HepG2 (cell line): ENCODE data around the gene TLR9. TPM values are rescaled to one million over a fixed set of nuclear protein-coding genes. Genes with fewer than 3 reads are reported as not detected.
A peak's percentile ranks its signal among the peaks of the same experiment; 100 is the strongest.

Source experiments
- ASH2L ChIP-seq: fragments of 300-600, 200-600 bp; sonication (generic); IDR thresholded peaks from 2 replicates; pipeline ENCODE4 v1.7.0; 2017; ENCODE audit warnings: low read depth, mild to moderate bottlenecking, moderate library complexity, mixed read lengths, low read length; ENCODE audit not compliant: insufficient read length
- ATAD3A ChIP-seq: sonication (generic); formaldehyde crosslinking; IDR thresholded peaks from 2 replicates; pipeline ENCODE4 v1.4.0; 2020; ENCODE audit warnings: missing genetic modification reagents
- DBP ChIP-seq: sonication (generic); formaldehyde crosslinking; IDR thresholded peaks from 2 replicates; pipeline ENCODE4 v1.4.0; 2020; ENCODE audit warnings: missing genetic modification reagents; ENCODE audit errors: not compliant biosample characterization
- DMAP1 ChIP-seq: IDR thresholded peaks from 2 replicates; pipeline ENCODE4 v1.6.1; 2016
- FOXJ3 ChIP-seq: sonication (generic); formaldehyde crosslinking; IDR thresholded peaks from 2 replicates; pipeline ENCODE4 v1.4.0; 2020; ENCODE audit warnings: missing genetic modification reagents, mild to moderate bottlenecking, borderline replicate concordance
- JUNB ChIP-seq: sonication (generic); formaldehyde crosslinking; IDR thresholded peaks from 2 replicates; pipeline ENCODE4 v1.8.0; 2022; ENCODE audit warnings: missing genetic modification reagents, mild to moderate bottlenecking, borderline replicate concordance
- NBN ChIP-seq: fragments of 450-650 bp; conservative IDR thresholded peaks from 2 replicates; pipeline ENCODE4 v1.6.1; 2017
- NRL ChIP-seq: sonication (generic); formaldehyde crosslinking; IDR thresholded peaks from 2 replicates; pipeline ENCODE4 v1.5.0; 2020; ENCODE audit warnings: missing genetic modification reagents, mild to moderate bottlenecking, moderate library complexity, borderline replicate concordance
- PAWR ChIP-seq: sonication (generic); formaldehyde crosslinking; IDR thresholded peaks from 2 replicates; pipeline ENCODE4 v1.4.0; 2020; ENCODE audit warnings: missing genetic modification reagents, mild to moderate bottlenecking, borderline replicate concordance
- RBM39 ChIP-seq: fragments of 200-400 bp; formaldehyde crosslinking; IDR thresholded peaks from one replicate; pipeline ENCODE4 v1.6.1; 2018; ENCODE audit warnings: antibody characterized with exemption, mild to moderate bottlenecking, low read depth, low read length; ENCODE audit not compliant: poor library complexity, severe bottlenecking
- RFXANK ChIP-seq: IDR thresholded peaks from 2 replicates; pipeline ENCODE4 v1.6.1; 2016
- TBX2 ChIP-seq: sonication (generic); formaldehyde crosslinking; IDR thresholded peaks from 2 replicates; pipeline ENCODE4 v1.5.0; 2020; ENCODE audit warnings: missing genetic modification reagents, mild to moderate bottlenecking, borderline replicate concordance
- ZBTB2 ChIP-seq: sonication (generic); formaldehyde crosslinking; IDR thresholded peaks from 2 replicates; pipeline ENCODE4 v1.8.0; 2022; ENCODE audit warnings: low read depth, missing genetic modification reagents
- ZFP41 ChIP-seq: sonication (generic); formaldehyde crosslinking; IDR thresholded peaks from 2 replicates; pipeline ENCODE4 v1.4.0; 2020; ENCODE audit warnings: mild to moderate bottlenecking, missing genetic modification reagents, borderline replicate concordance
- ZIK1 ChIP-seq: sonication (generic); formaldehyde crosslinking; IDR thresholded peaks from 2 replicates; pipeline ENCODE4 v1.5.0; 2020; ENCODE audit warnings: mild to moderate bottlenecking, low read depth, missing genetic modification reagents, borderline replicate concordance
- ZMYM4 ChIP-seq: sonication (generic); formaldehyde crosslinking; IDR thresholded peaks from 2 replicates; pipeline ENCODE4 v1.8.1; 2023; ENCODE audit warnings: mild to moderate bottlenecking, missing genetic modification reagents
- ZNF138 ChIP-seq: sonication (generic); formaldehyde crosslinking; IDR thresholded peaks from 2 replicates; pipeline ENCODE4 v1.5.0; 2020; ENCODE audit warnings: mild to moderate bottlenecking, low read depth, missing genetic modification reagents
- ZNF253 ChIP-seq: sonication (generic); formaldehyde crosslinking; IDR thresholded peaks from 2 replicates; pipeline ENCODE4 v1.8.0; 2022; ENCODE audit warnings: mild to moderate bottlenecking, missing genetic modification reagents, borderline replicate concordance
- ZNF292 ChIP-seq: sonication (generic); formaldehyde crosslinking; IDR thresholded peaks from 2 replicates; pipeline ENCODE4 v1.8.1; 2022; ENCODE audit warnings: mild to moderate bottlenecking, low read depth, missing genetic modification reagents, borderline replicate concordance
- ZNF33A ChIP-seq: sonication (generic); formaldehyde crosslinking; IDR thresholded peaks from 2 replicates; pipeline ENCODE4 v1.5.1; 2020; ENCODE audit warnings: missing genetic modification reagents, mild to moderate bottlenecking, moderate library complexity, borderline replicate concordance
- ZNF441 ChIP-seq: sonication (generic); formaldehyde crosslinking; IDR thresholded peaks from 2 replicates; pipeline ENCODE4 v1.7.0; 2021; ENCODE audit warnings: missing genetic modification reagents, borderline replicate concordance
- ZNF878 ChIP-seq: sonication (generic); formaldehyde crosslinking; IDR thresholded peaks from 2 replicates; pipeline ENCODE4 v1.8.1; 2023; ENCODE audit warnings: mild to moderate bottlenecking, missing genetic modification reagents, moderate library complexity
- ZSCAN20 ChIP-seq: sonication (generic); formaldehyde crosslinking; IDR thresholded peaks from 2 replicates; pipeline ENCODE4 v1.4.0; 2020; ENCODE audit warnings: missing genetic modification reagents, mild to moderate bottlenecking, borderline replicate concordance
- polyA plus RNA-seq, 8 experiments: library from polyadenylated mRNA; depleted of rRNA in 3 of 8; stranded (reverse) in 7 of 8; unstranded in 1 of 8; fragments of >200 nt; fragmentation: Illumina TruSeq in 4 of 8; extraction: Trizol in 4 of 8; gene quantifications; 2 replicates each; pipeline versions ENCODE4 v1.2.1 to v1.2.3, GENCODE V29; 2011 to 2016; ENCODE audit warnings: low read depth in 4 of 8, missing spikeins in 1 of 8, mixed read lengths in 1 of 8; ENCODE audit not compliant: insufficient read depth in 1 of 8
- total RNA-seq, 5 experiments: library from RNA; depleted of rRNA; stranded (reverse); fragments of >200 nt; fragmentation: Illumina TruSeq; extraction: Trizol; gene quantifications; 2 replicates each; pipeline ENCODE4 v1.2.3, GENCODE V29; 2016; ENCODE audit warnings: low read depth in 1 of 5
- TF ChIP-seq, protein P1 (sequence below), 2 experiments: sonication (generic) in 1 of 2; formaldehyde crosslinking in 1 of 2; IDR thresholded peaks; 2 replicates each; pipeline versions ENCODE4 v1.5.1 to v1.6.1; 2011 to 2020; ENCODE audit warnings: borderline replicate concordance in 1 of 2, low read depth in 1 of 2, low read length in 1 of 2, mild to moderate bottlenecking in 1 of 2, missing genetic modification reagents in 1 of 2, moderate library complexity in 1 of 2
- TF ChIP-seq, protein P2 (sequence below): sonication (generic); formaldehyde crosslinking; IDR thresholded peaks from 2 replicates; pipeline ENCODE4 v1.4.0; 2020; ENCODE audit warnings: missing genetic modification reagents

Gene TLR9
- total and polyA plus RNA-seq, 2 of the 13 experiments (the other 11 are each of a cell fraction or from before 2014, with no cell fraction given), result not detected

DNA sequence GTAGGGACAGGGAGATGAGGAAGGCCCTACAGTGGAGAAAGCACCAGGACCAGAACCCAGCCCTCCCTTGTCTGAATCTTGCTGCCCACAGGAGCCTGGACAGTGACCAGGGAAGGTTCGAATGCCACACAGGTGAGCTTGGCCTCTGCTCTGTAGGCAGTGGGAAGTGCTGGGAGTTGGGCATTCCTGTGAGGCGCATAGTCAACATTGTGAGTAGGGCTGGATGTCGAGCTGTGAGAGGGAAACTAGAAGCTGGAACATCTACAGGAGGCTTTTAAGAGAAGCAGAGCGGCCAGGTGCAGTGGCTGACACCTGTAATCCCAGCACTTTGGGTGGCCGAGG lies 47.8 kb downstream of the TLR9 start (continued):
- TF ChIP-seq, protein P1, sequence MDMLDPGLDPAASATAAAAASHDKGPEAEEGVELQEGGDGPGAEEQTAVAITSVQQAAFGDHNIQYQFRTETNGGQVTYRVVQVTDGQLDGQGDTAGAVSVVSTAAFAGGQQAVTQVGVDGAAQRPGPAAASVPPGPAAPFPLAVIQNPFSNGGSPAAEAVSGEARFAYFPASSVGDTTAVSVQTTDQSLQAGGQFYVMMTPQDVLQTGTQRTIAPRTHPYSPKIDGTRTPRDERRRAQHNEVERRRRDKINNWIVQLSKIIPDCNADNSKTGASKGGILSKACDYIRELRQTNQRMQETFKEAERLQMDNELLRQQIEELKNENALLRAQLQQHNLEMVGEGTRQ (IDR thresholded peaks at IDR 0.05; ENCODE audit: low read depth, low read length), result no peak
- TF ChIP-seq, protein P1 (CRISPR knock-in tag; IDR thresholded peaks at IDR 0.05; ENCODE audit: borderline replicate concordance), result no peak
- TF ChIP-seq DMAP1 (CRISPR knock-in tag) (no peak), ZBTB2 (no peak), ATAD3A (CRISPR knock-in tag) (no peak), JUNB (no peak), ZMYM4 (CRISPR knock-in tag) (0 out of 2 replicates have a peak, but pooled peaks have one; percentile 20), PAWR (CRISPR knock-in tag) (no peak), FOXJ3 (CRISPR knock-in tag) (no peak), ZNF878 (CRISPR knock-in tag) (0 out of 2 replicates have a peak, but pooled peaks have one; percentile 1), RFXANK (no peak), ZNF441 (CRISPR knock-in tag) (no peak), ZIK1 (CRISPR knock-in tag) (no peak), NBN (no peak), ZFP41 (CRISPR knock-in tag) (no peak), ZNF138 (CRISPR knock-in tag) (no peak), NRL (CRISPR knock-in tag) (0 out of 2 replicates have a peak, but pooled peaks have one; percentile 48), RBM39 (no peak), ZNF33A (CRISPR knock-in tag) (no peak), ZSCAN20 (CRISPR knock-in tag) (no peak), ZNF253 (CRISPR knock-in tag) (no peak), TBX2 (no peak), DBP (CRISPR knock-in tag) (no peak), ZNF292 (peak; percentile 41), ASH2L (peak; percentile 15)
- TF ChIP-seq, protein P2, sequence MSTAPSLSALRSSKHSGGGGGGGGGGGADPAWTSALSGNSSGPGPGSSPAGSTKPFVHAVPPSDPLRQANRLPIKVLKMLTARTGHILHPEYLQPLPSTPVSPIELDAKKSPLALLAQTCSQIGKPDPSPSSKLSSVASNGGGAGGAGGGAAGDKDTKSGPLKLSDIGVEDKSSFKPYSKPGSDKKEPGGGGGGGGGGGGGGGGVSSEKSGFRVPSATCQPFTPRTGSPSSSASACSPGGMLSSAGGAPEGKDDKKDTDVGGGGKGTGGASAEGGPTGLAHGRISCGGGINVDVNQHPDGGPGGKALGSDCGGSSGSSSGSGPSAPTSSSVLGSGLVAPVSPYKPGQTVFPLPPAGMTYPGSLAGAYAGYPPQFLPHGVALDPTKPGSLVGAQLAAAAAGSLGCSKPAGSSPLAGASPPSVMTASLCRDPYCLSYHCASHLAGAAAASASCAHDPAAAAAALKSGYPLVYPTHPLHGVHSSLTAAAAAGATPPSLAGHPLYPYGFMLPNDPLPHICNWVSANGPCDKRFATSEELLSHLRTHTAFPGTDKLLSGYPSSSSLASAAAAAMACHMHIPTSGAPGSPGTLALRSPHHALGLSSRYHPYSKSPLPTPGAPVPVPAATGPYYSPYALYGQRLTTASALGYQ (CRISPR knock-in tag), result no peak
